NCI-H146 (cell line): ENCODE results near the gene MYH14.

Experiments used
- DNase-seq: peaks from one replicate; lab custom pipeline; 2025; lab: John Stamatoyannopoulos, UW

Gene MYH14

GRCh38 chr19:50195224-50195623, 8.2 kb upstream of the MYH14 start:
- no peak for DNase-seq

GRCh38 chr19:50196322-50196932, 7.0 kb upstream of the MYH14 start:
- no peak for DNase-seq

- no peak for DNase-seq
These were observed 6.1 kb upstream of the MYH14 start for GRCh38 chr19:50197348-50197747.

GRCh38 chr19:50198431-50199258, 4.8 kb upstream of the MYH14 start:
- no peak for DNase-seq

- DNase-seq: no peak
These were observed 4.2 kb upstream of the MYH14 start for GRCh38 chr19:50199259-50199555.

GRCh38 chr19:50202386-50202785, 1.0 kb upstream of the MYH14 start:
- DNase-seq: no peak

GRCh38 chr19:50202962-50203280, 501 bp upstream of the MYH14 start:
- no peak for DNase-seq

- no peak for DNase-seq
These were observed 633 bp downstream of the MYH14 start for GRCh38 chr19:50204081-50204428.

GRCh38 chr19:50204811-50205675, 1.6 kb downstream of the MYH14 start:
- peak; percentile 98 for DNase-seq

GRCh38 chr19:50205681-50206138, 2.3 kb downstream of the MYH14 start:
- peak; percentile 97 for DNase-seq

GRCh38 chr19:50206191-50206590, 2.8 kb downstream of the MYH14 start:
- DNase-seq: no peak

- no peak for DNase-seq
These were observed 4.3 kb downstream of the MYH14 start for GRCh38 chr19:50207730-50208129.

- DNase-seq: no peak
These were observed 5.7 kb downstream of the MYH14 start for GRCh38 chr19:50209131-50209530.

GRCh38 chr19:50210425-50210824, 7.0 kb downstream of the MYH14 start:
- DNase-seq: no peak

- DNase-seq: no peak
These were observed 10.5 kb downstream of the MYH14 start for GRCh38 chr19:50213925-50214324.

- DNase-seq: peak; percentile 77
These were observed 11.5 kb downstream of the MYH14 start for GRCh38 chr19:50214699-50215543.

- no peak for DNase-seq
These were observed 12.4 kb downstream of the MYH14 start for GRCh38 chr19:50215820-50216219.

- DNase-seq: no peak
These were observed 17.7 kb downstream of the MYH14 start for GRCh38 chr19:50221087-50221486.

- DNase-seq: no peak
These were observed 19.4 kb downstream of the MYH14 start for GRCh38 chr19:50222691-50223438.

- no peak for DNase-seq
These were observed 20.0 kb downstream of the MYH14 start for GRCh38 chr19:50223439-50223716.

GRCh38 chr19:50224986-50225747, 21.7 kb downstream of the MYH14 start:
- DNase-seq: no peak
